GM23338 (cell line): ENCODE measurements around the gene DGKG. TPM values are rescaled to one million over a fixed set of nuclear protein-coding genes. Genes with fewer than 3 reads are reported as not detected.

Experiments used
- ATAC-seq: fragments of 200-7000 bp; cut with Tn5 transposase; 3 replicates; pipeline ENCODE4 v1.9.1; 2020
- DNase-seq: peaks from one replicate; pipeline ENCODE4 v3.0.0-alpha.2; 2015; ENCODE audit warnings: low spot score
- H2AFZ ChIP-seq: fragments of 200-600 bp; sonication (generic); 2 replicates; pipeline ENCODE4 v1.8.0; 2016; ENCODE audit warnings: antibody characterized with exemption, mild to moderate bottlenecking, moderate library complexity
- H3F3A ChIP-seq: fragments of 200-600 bp; sonication (generic); replicated peaks from 2 replicates; pipeline ENCODE4 v1.8.0; 2017; ENCODE audit warnings: antibody characterized with exemption, mixed run types, low read depth
- H3K27ac ChIP-seq: fragments of 200-600 bp; sonication (generic); 2 replicates; pipeline ENCODE4 v1.6.1; 2016; ENCODE audit warnings: low read depth
- H3K27me3 ChIP-seq: fragments of 200-600 bp; sonication (generic); 2 replicates; pipeline ENCODE4 v1.8.0; 2016; ENCODE audit warnings: mild to moderate bottlenecking, mixed run types, moderate library complexity; ENCODE audit not compliant: insufficient read depth
- H3K36me3 ChIP-seq: fragments of 200-600 bp; sonication (generic); 2 replicates; pipeline ENCODE4 v1.8.0; 2016; ENCODE audit warnings: mild to moderate bottlenecking; ENCODE audit not compliant: insufficient read depth
- H3K4me1 ChIP-seq: fragments of 200-600 bp; sonication (generic); 2 replicates; pipeline ENCODE4 v1.8.0; 2016; ENCODE audit warnings: mild to moderate bottlenecking, moderate library complexity; ENCODE audit not compliant: insufficient read depth
- H3K4me2 ChIP-seq: fragments of 200-600 bp; sonication (generic); 2 replicates; pipeline ENCODE4 v1.7.1; 2017; ENCODE audit warnings: mixed run types
- H3K4me3 ChIP-seq: fragments of 200-600 bp; sonication (generic); 2 replicates; pipeline ENCODE4 v1.6.1; 2016; ENCODE audit warnings: mixed run types
- H3K79me2 ChIP-seq: fragments of 200-600 bp; sonication (generic); replicated peaks from 2 replicates; pipeline ENCODE4 v1.8.0; 2017; ENCODE audit warnings: mild to moderate bottlenecking; ENCODE audit not compliant: insufficient read depth
- H3K9me2 ChIP-seq: fragments of 200-600 bp; sonication (generic); 2 replicates; pipeline ENCODE4 v1.8.0; 2017; ENCODE audit not compliant: insufficient read depth
- H4K20me1 ChIP-seq: fragments of 200-600 bp; sonication (generic); replicated peaks from 2 replicates; pipeline ENCODE4 v1.8.0; 2017; ENCODE audit warnings: mild to moderate bottlenecking; ENCODE audit not compliant: insufficient read depth
- H3K27ac Mint-ChIP-seq: 2 replicates; pipeline ENCODE4 v1.8.0; 2020; ENCODE audit warnings: inconsistent platforms, mild to moderate bottlenecking, moderate library complexity, mixed read lengths
- H3K27me3 Mint-ChIP-seq: 3 replicates; pipeline ENCODE4 v1.8.0; 2022; ENCODE audit warnings: low read depth, mild to moderate bottlenecking, moderate library complexity, mixed read lengths, inconsistent platforms; ENCODE audit not compliant: insufficient read depth, poor library complexity
- H3K36me3 Mint-ChIP-seq: 3 replicates; pipeline ENCODE4 v1.8.0; 2021; ENCODE audit warnings: low read depth, mild to moderate bottlenecking, inconsistent platforms, moderate library complexity, mixed read lengths
- H3K4me1 Mint-ChIP-seq: 3 replicates; pipeline ENCODE4 v1.8.0; 2020; ENCODE audit warnings: mild to moderate bottlenecking, inconsistent platforms, mixed read lengths
- H3K4me3 Mint-ChIP-seq: 3 replicates; pipeline ENCODE4 v1.8.0; 2021; ENCODE audit warnings: moderate library complexity, mild to moderate bottlenecking, inconsistent platforms, mixed read lengths
- H3K9me3 Mint-ChIP-seq: 3 replicates; pipeline ENCODE4 v1.8.0; 2020; ENCODE audit warnings: moderate library complexity, mild to moderate bottlenecking, inconsistent platforms, mixed read lengths
- CREB1 ChIP-seq: fragments of 250-450 bp; sonication (Bioruptor Pico); IDR thresholded peaks from 2 replicates; pipeline ENCODE4 v1.5.0; 2020; ENCODE audit warnings: low read depth, mild to moderate bottlenecking, moderate library complexity
- ETS1 ChIP-seq: IDR thresholded peaks from 2 replicates; pipeline ENCODE4 v1.6.1; 2016; ENCODE audit warnings: antibody characterized with exemption
- EZH2 ChIP-seq: fragments of 200-600 bp; sonication (generic); IDR thresholded peaks from one replicate; pipeline ENCODE4 v1.8.0; 2017; ENCODE audit warnings: antibody characterized with exemption, mild to moderate bottlenecking, low read depth; ENCODE audit not compliant: unreplicated experiment
- EZH2phosphoT487 ChIP-seq: fragments of 200-600 bp; sonication (generic); IDR thresholded peaks from one replicate; pipeline ENCODE4 v1.8.1; 2018; ENCODE audit warnings: antibody characterized with exemption; ENCODE audit not compliant: unreplicated experiment
- JUNB ChIP-seq: IDR thresholded peaks from one replicate; pipeline ENCODE4 v1.6.1; 2016; ENCODE audit warnings: antibody characterized with exemption; ENCODE audit not compliant: unreplicated experiment
- NANOG ChIP-seq: IDR thresholded peaks from 2 replicates; pipeline ENCODE4 v1.6.1; 2016; ENCODE audit warnings: antibody characterized with exemption, borderline replicate concordance
- POLR2AphosphoS5 ChIP-seq: IDR thresholded peaks from 2 replicates; pipeline ENCODE4 v1.6.1; 2016; ENCODE audit warnings: antibody characterized with exemption, low read depth
- REST ChIP-seq: IDR thresholded peaks from one replicate; pipeline ENCODE4 v1.6.1; 2018; ENCODE audit warnings: antibody characterized with exemption; ENCODE audit not compliant: unreplicated experiment
- STAT1 ChIP-seq: IDR thresholded peaks from one replicate; pipeline ENCODE4 v1.6.1; 2016; ENCODE audit warnings: antibody characterized with exemption; ENCODE audit not compliant: unreplicated experiment
- ZNF114 ChIP-seq: fragments of 250-450 bp; sonication (Bioruptor Pico); IDR thresholded peaks from 2 replicates; pipeline ENCODE4 v1.5.0; 2020; ENCODE audit warnings: mild to moderate bottlenecking, moderate library complexity
- ZNF331 ChIP-seq: fragments of 250-450 bp; sonication (Bioruptor Pico); IDR thresholded peaks from 2 replicates; pipeline ENCODE4 v1.5.0; 2020; ENCODE audit warnings: low read depth, mild to moderate bottlenecking, moderate library complexity
- polyA plus RNA-seq: library from polyadenylated mRNA; unstranded; fragments of >200 nt; fragmentation: Nextera tagmentation; extraction: Ambion mirVana; gene quantifications from 2 replicates; pipeline ENCODE4 v1.2.1, GENCODE V29; 2016
- total RNA-seq: library from RNA; depleted of rRNA; stranded (reverse); fragments of >200 nt; shearing (Covaris generic); gene quantifications from 2 replicates; pipeline ENCODE4 v1.2.3, GENCODE V29; 2014

The DGKG gene
- total and polyA plus RNA-seq, 2 experiments from 2014 or later: 0.14 to 0.31 TPM

GRCh38 chr3:186375443-186375842, 13.4 kb upstream of the DGKG start:
- H4K20me1 ChIP-seq: no peaks in the 10 kb centered on the region
- H3K27me3 Mint-ChIP-seq: peaks cover 3% of the 10 kb centered on the region
- H3K27me3 ChIP-seq: no peaks in the 10 kb centered on the region
- no peak for DNase-seq
- no peaks in the 10 kb centered on the region for H3K36me3 ChIP-seq
- H3K4me3 ChIP-seq: no peak overlapping the region
- no peaks in the 10 kb centered on the region for H3K4me1 ChIP-seq
- no peak overlapping the region for H2AFZ ChIP-seq
- peaks cover 6% of the 10 kb centered on the region for H3K9me3 Mint-ChIP-seq
- H3F3A ChIP-seq: no peaks in the 10 kb centered on the region
- H3K4me1 Mint-ChIP-seq: no peaks in the 10 kb centered on the region
- H3K4me2 ChIP-seq: no peak overlapping the region
- 0 out of 2 replicates have a peak, but pooled peaks cover 8% of the 10 kb centered on the region for H3K9me2 ChIP-seq
- no peak overlapping the region for H3K27ac ChIP-seq
- no peak for ATAC-seq
- no peaks in the 10 kb centered on the region for H3K79me2 ChIP-seq
- H3K36me3 Mint-ChIP-seq: no peaks in the 10 kb centered on the region
- H3K27ac Mint-ChIP-seq: no peak overlapping the region
- TF ChIP-seq POLR2AphosphoS5: no peak
- TF ChIP-seq ZNF114 (CRISPR knock-in tag): no peak
- no peak for TF ChIP-seq CREB1 (CRISPR knock-in tag)
- TF ChIP-seq STAT1: no peak
- no peak for TF ChIP-seq NANOG
- TF ChIP-seq EZH2phosphoT487: no peak
- no peak for TF ChIP-seq EZH2
- TF ChIP-seq JUNB: no peak
- no peak overlapping the region for H3K4me3 Mint-ChIP-seq

- H2AFZ ChIP-seq: no peak overlapping the region
Observed at GRCh38 chr3:186374376-186374775, 12.3 kb upstream of the DGKG start.

More at GRCh38 chr3:186374376-186374775, 12.3 kb upstream of the DGKG start:
- Mint-ChIP-seq H3K4me1 (no peaks in the 10 kb centered on the region), H3K27me3 (peaks cover 6% of the 10 kb centered on the region), H3K27ac (no peak overlapping the region), H3K36me3 (no peaks in the 10 kb centered on the region), H3K4me3 (no peak overlapping the region), H3K9me3 (peaks cover 6% of the 10 kb centered on the region)
- ATAC-seq (no peak), DNase-seq (no peak)
- Histone ChIP-seq H3K27me3 (no peaks in the 10 kb centered on the region), H4K20me1 (no peaks in the 10 kb centered on the region), H3F3A (no peaks in the 10 kb centered on the region), H3K4me3 (no peak overlapping the region), H3K4me2 (no peak overlapping the region), H3K4me1 (no peaks in the 10 kb centered on the region), H3K27ac (no peak overlapping the region), H3K9me2 (0 out of 2 replicates have a peak, but pooled peaks cover 8% of the 10 kb centered on the region), H3K79me2 (no peaks in the 10 kb centered on the region), H3K36me3 (no peaks in the 10 kb centered on the region)
- no peak for TF ChIP-seq ZNF331 (CRISPR knock-in tag)
- TF ChIP-seq ETS1: no peak
- no peak for TF ChIP-seq ZNF114 (CRISPR knock-in tag)
- no peak for TF ChIP-seq CREB1 (CRISPR knock-in tag)
- TF ChIP-seq REST: no peak
